Neural progenitor cell (in vitro differentiated cells): ENCODE data around the gene DNAJB12.

Source experiments
- EZH2 ChIP-seq: fragments of 200-600 bp; sonication (generic); IDR thresholded peaks from 2 replicates; pipeline ENCODE4 v1.6.1; 2017; ENCODE audit warnings: antibody characterized with exemption, mild to moderate bottlenecking, moderate library complexity
- EZH2phosphoT487 ChIP-seq: fragments of 200-600 bp; sonication (generic); IDR thresholded peaks from 2 replicates; pipeline ENCODE4 v1.6.1; 2017; ENCODE audit warnings: antibody characterized with exemption
- TF ChIP-seq, protein P1 (sequence below): fragments of 200-600 bp; sonication (generic); IDR thresholded peaks from 2 replicates; pipeline ENCODE4 v1.5.1; 2017; ENCODE audit warnings: antibody characterized with exemption, mild to moderate bottlenecking

DNA sequence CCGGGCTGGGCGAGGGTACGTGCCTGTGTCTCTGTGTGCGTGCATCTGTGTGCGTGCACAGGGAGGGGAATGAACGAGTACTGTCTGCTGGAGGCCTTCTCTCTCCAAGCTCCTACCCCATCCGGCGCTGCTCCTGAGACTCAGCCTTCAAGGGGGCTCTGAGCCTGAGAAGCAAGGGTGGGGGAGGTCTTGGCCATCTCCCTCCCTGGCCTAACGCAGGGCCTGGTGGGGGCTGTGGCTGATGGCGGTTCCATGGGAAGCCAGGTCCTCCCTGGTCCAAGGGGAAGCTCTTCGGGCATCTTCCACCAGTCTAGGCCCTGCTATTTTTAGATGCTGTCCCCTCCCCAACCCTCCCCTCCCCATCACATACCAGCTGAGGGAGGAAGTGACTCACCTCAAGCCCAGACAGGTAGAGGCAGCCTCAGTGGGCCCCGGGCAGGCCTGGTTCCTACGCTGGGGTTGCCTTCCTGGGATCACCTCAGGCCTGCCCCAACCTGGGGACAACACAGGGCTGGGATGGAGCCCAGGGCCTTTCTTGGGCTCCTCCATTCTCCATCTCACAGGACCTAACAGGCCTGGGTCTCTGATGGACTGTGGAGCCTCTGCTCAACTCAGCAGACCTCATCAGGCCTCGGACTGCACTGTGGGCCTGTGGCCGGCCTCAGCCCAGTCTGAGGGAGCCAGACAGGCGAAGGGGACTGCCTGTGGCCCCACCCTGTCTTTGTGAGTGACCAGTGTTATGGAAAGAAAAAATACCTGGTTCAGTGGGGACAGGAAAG, 32.2 kb downstream of the DNAJB12 start:
- TF ChIP-seq, protein P1, sequence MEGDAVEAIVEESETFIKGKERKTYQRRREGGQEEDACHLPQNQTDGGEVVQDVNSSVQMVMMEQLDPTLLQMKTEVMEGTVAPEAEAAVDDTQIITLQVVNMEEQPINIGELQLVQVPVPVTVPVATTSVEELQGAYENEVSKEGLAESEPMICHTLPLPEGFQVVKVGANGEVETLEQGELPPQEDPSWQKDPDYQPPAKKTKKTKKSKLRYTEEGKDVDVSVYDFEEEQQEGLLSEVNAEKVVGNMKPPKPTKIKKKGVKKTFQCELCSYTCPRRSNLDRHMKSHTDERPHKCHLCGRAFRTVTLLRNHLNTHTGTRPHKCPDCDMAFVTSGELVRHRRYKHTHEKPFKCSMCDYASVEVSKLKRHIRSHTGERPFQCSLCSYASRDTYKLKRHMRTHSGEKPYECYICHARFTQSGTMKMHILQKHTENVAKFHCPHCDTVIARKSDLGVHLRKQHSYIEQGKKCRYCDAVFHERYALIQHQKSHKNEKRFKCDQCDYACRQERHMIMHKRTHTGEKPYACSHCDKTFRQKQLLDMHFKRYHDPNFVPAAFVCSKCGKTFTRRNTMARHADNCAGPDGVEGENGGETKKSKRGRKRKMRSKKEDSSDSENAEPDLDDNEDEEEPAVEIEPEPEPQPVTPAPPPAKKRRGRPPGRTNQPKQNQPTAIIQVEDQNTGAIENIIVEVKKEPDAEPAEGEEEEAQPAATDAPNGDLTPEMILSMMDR = no peak
- TF ChIP-seq EZH2phosphoT487 (no peak), EZH2 (no peak)
